Osteocyte (in vitro differentiated cells): ENCODE data around the gene ZSCAN26. TPM values are rescaled to one million over a fixed set of nuclear protein-coding genes. Genes with fewer than 3 reads are reported as not detected.

Experiments
- DNase-seq: peaks from one replicate; pipeline ENCODE4 v3.0.0; 2021; ENCODE audit warnings: mixed read lengths; ENCODE audit not compliant: unreplicated experiment; ENCODE audit errors: extremely low spot score
- H3K27ac Mint-ChIP-seq: one replicate; pipeline ENCODE4 v1.8.0; 2021; ENCODE audit warnings: mild to moderate bottlenecking, mixed read lengths; ENCODE audit not compliant: unreplicated experiment
- H3K27me3 Mint-ChIP-seq: one replicate; pipeline ENCODE4 v1.8.0; 2021; ENCODE audit warnings: mixed read lengths; ENCODE audit not compliant: unreplicated experiment
- H3K36me3 Mint-ChIP-seq: one replicate; pipeline ENCODE4 v1.8.0; 2021; ENCODE audit warnings: mixed read lengths; ENCODE audit not compliant: unreplicated experiment
- H3K4me1 Mint-ChIP-seq: one replicate; pipeline ENCODE4 v1.8.0; 2021; ENCODE audit warnings: mixed read lengths; ENCODE audit not compliant: unreplicated experiment
- H3K4me3 Mint-ChIP-seq: one replicate; pipeline ENCODE4 v1.8.0; 2021; ENCODE audit warnings: mild to moderate bottlenecking, moderate library complexity, mixed read lengths; ENCODE audit not compliant: unreplicated experiment
- H3K9me3 Mint-ChIP-seq: one replicate; pipeline ENCODE4 v1.8.0; 2021; ENCODE audit warnings: mixed read lengths; ENCODE audit not compliant: unreplicated experiment
- total RNA-seq: library from RNA; stranded (reverse); gene quantifications from 2 replicates; pipeline ENCODE4 v1.2.1, GENCODE V29; 2021
- TF ChIP-seq, protein P1 (sequence below): fragments of 200-600 bp; sonication (generic); IDR thresholded peaks from 2 replicates; pipeline ENCODE4 v1.5.0; 2021; ENCODE audit warnings: antibody characterized with exemption, mild to moderate bottlenecking, moderate library complexity

ZSCAN26 gene
- total RNA-seq, 1 donor from 2014 or later = 19.8 TPM

DNA sequence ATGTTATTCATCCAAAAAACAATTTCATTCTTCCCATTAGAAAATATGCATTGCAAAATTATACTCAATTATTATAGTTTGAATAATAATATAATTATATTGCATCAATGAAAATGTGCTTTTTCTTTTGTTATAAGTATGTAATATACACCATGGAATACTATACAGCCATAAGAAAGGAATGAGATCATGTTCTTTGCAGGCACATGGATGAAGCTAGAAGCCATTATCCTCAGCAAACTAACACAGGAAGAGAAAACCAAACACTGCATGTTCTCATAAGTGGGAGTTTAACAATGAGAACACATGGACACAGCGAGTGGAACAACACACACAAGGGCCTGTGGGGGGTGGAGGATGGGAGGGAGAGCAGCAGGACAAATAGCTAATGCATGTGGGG, 9.9 kb upstream of the ZSCAN26 start:
- no peak overlapping the region for H3K27ac Mint-ChIP-seq
- peaks cover 8% of the 10 kb centered on the region for H3K4me1 Mint-ChIP-seq
- no peak for DNase-seq
- TF ChIP-seq, protein P1, sequence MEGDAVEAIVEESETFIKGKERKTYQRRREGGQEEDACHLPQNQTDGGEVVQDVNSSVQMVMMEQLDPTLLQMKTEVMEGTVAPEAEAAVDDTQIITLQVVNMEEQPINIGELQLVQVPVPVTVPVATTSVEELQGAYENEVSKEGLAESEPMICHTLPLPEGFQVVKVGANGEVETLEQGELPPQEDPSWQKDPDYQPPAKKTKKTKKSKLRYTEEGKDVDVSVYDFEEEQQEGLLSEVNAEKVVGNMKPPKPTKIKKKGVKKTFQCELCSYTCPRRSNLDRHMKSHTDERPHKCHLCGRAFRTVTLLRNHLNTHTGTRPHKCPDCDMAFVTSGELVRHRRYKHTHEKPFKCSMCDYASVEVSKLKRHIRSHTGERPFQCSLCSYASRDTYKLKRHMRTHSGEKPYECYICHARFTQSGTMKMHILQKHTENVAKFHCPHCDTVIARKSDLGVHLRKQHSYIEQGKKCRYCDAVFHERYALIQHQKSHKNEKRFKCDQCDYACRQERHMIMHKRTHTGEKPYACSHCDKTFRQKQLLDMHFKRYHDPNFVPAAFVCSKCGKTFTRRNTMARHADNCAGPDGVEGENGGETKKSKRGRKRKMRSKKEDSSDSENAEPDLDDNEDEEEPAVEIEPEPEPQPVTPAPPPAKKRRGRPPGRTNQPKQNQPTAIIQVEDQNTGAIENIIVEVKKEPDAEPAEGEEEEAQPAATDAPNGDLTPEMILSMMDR = no peak
- H3K36me3 Mint-ChIP-seq = no peaks in the 10 kb centered on the region
- peaks cover 23% of the 10 kb centered on the region for H3K27me3 Mint-ChIP-seq
- no peaks in the 10 kb centered on the region for H3K9me3 Mint-ChIP-seq
- no peak overlapping the region for H3K4me3 Mint-ChIP-seq

DNA sequence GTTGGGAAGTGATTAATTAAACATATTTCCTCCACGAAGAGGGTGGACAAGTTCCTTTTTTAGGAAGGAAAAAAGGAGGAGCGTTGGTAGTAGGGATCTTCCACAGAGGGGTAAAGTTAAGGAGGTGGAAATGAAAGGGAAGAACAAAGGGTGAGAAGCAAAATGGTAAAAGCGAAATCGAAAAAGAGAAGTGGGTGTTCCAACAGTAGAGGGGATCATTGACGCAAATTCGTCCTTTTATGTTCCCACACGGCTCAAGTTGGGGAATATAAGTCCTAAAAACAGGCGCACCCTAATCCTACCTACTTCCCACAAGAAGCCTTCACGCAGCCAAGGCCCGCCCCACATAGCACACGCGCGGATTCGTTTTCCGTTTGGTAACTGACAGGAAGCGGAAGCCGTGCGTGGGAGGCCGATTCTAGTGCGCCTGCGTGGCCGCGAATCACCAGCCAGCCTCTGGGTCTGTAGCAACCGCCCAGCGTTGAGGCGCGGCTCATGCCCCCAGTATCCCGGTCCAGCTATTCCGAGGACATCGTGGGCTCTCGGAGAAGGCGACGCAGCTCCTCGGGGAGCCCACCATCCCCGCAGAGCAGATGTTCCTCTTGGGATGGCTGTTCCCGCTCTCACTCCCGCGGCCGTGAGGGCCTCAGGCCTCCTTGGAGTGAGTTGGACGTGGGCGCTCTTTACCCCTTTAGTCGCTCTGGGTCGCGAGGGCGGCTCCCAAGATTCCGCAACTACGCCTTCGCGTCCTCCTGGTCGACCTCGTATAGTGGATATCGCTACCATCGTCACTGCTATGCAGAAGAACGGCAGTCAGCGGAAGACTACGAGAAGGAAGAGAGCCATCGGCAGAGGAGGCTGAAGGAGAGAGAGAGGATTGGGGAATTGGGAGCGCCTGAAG, 7.8 kb upstream of the ZSCAN26 start, which contains the start of gene NKAPL:
NKAPL (plus strand) TSS at position 421 of the 901 bp plus-strand sequence; CDS start at position 496, 75 bp downstream.
- Mint-ChIP-seq H3K27ac (no peak within 1 kb of the TSS), H3K4me1 (no peaks in the 10 kb centered on the region), H3K9me3 (no peaks in the 10 kb centered on the region), H3K4me3 (no peak within 1 kb of the TSS), H3K27me3 (peaks cover 38% of the 10 kb centered on the region), H3K36me3 (no peaks in the 10 kb centered on the region)
- TF ChIP-seq, protein P1 = no peak
- no peak for DNase-seq

GRCh38 chr6:28263922-28264321, 3.0 kb upstream of the ZSCAN26 start:
- TF ChIP-seq, protein P1 = no peak
- Mint-ChIP-seq H3K9me3 (no peaks in the 10 kb centered on the region), H3K4me3 (no peak overlapping the region), H3K36me3 (no peaks in the 10 kb centered on the region), H3K4me1 (peaks cover 4% of the 10 kb centered on the region), H3K27me3 (peaks cover 37% of the 10 kb centered on the region), H3K27ac (peak overlapping the region; percentile 29)
- no peak for DNase-seq

DNA sequence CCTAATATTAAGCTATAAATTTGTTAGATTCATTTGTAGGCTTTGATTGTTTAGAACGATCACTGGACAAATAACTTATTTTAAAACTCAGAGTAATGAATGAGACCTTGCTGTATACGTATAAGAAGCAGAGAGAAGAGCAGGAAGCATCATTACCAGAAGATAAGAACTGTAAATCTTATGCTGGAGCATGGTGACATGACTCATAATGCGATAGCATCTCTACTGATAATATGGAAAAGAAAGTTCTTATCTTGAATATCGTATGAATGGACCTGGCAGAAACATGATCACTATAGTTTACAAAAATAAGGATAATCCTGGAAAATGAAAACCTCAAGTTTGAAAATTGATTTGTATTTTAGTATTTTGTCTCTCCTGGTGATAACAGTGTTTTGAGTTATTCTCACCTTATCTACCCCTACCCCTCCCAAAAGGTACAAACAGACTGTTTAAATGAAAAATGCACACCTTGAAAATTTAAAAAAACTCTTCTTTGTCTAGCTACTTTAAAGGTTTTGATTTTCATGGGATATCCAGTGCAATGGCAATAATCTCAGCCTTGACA, 2.0 kb upstream of the ZSCAN26 start:
- H3K4me1 Mint-ChIP-seq = peaks cover 9% of the 10 kb centered on the region
- H3K27me3 Mint-ChIP-seq = peaks cover 32% of the 10 kb centered on the region
- no peaks in the 10 kb centered on the region for H3K9me3 Mint-ChIP-seq
- no peaks in the 10 kb centered on the region for H3K36me3 Mint-ChIP-seq
- H3K27ac Mint-ChIP-seq = no peak overlapping the region
- no peak overlapping the region for H3K4me3 Mint-ChIP-seq
- TF ChIP-seq, protein P1 = no peak
- DNase-seq = no peak

DNA sequence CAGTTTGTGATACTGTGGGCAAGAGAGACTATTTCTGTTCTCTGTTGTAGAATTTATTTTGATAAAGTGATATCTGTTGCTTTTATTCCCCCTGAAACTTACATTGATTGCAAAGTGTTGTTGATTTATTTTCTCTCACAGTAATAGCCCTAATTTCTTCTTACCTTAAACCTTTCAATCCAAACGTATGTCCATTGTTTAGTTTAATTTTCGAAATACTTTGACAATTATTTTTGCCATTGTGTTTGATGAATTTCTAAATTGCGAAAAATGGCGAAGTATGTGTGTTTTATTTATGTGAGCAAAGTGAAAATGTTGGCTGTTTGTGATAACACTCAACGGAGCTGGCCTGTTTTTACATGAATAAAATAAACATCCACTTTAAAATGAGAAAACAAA, 381 bp upstream of the ZSCAN26 start:
- Mint-ChIP-seq H3K9me3 (no peaks in the 10 kb centered on the region), H3K27me3 (peaks cover 20% of the 10 kb centered on the region), H3K36me3 (no peaks in the 10 kb centered on the region), H3K4me1 (peaks cover 9% of the 10 kb centered on the region), H3K4me3 (no peak overlapping the region), H3K27ac (no peak overlapping the region)
- TF ChIP-seq, protein P1 = no peak
- no peak for DNase-seq
